ENCODE results near the gene CTNNBIP1.
A peak's percentile ranks its signal among the peaks of the same experiment; 100 is the strongest.

Gene CTNNBIP1

DNA sequence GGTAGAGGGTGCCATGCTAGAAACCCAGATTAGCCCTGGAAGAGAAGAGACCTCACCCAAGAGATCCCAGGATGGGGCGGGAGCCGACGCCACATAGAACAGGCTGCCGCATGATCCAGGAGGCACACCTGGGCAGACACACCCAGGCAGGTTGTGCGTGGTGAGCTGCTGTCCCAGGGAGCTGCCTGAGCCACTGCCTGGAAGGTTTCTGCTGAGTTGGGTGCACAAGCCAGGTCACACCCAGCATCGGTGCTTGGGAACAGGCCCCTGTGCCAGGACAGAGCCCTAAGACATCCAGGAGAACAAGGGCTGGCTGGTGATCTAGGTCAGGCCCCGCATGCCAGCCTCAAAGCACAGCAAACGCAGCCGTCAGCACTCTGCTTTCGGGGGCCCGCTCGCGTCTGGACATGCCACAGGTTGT is 40.2 kb downstream of the CTNNBIP1 start:
- Histone ChIP-seq H3K4me1 (ENCODE audit: control insufficient read depth in 1 of 2, insufficient read depth in 2 of 2, low read length in 2 of 2) (no peaks in the 10 kb centered on the region), H3K4ac (ENCODE audit: low read depth, low read length) (no peak overlapping the region), H2BK5ac (ENCODE audit: low read depth, low read length, poor library complexity) (no peak overlapping the region), H3K79me2 (ENCODE audit: control insufficient read depth, insufficient read depth, low read length, poor library complexity) (no peaks in the 10 kb centered on the region), H3K36me3 (ENCODE audit: control insufficient read depth in 1 of 2, insufficient read depth in 2 of 2, low read length in 2 of 2) (peaks cover 18 to 22% of the 10 kb centered on the region in 2 experiments), H3K9ac (ENCODE audit: low read length) (no peak overlapping the region), H3K79me1 (ENCODE audit: low read length) (no peaks in the 10 kb centered on the region), H2BK12ac (ENCODE audit: low read length) (no peak overlapping the region), H3K27ac (ENCODE audit: low read depth, low read length) (no peak overlapping the region), H3K18ac (ENCODE audit: low read length) (no peak overlapping the region), H2AK5ac (ENCODE audit: low read length) (no peak overlapping the region), H2BK120ac (ENCODE audit: insufficient read depth, low read length, poor library complexity) (no peak overlapping the region), H3K4me3 (ENCODE audit: low read depth, low read length) (no peak overlapping the region), H4K91ac (ENCODE audit: low read depth, low read length) (no peak overlapping the region), H4K8ac (ENCODE audit: low read depth, low read length) (no peak overlapping the region), H2AFZ (ENCODE audit: insufficient read depth, low read length, poor library complexity) (no peak overlapping the region), H3K9me3 (ENCODE audit: insufficient read depth, low read depth, low read length) (no peaks in the 10 kb centered on the region), H3K14ac (ENCODE audit: low read length) (no peak overlapping the region), H3K23ac (ENCODE audit: low read length) (no peak overlapping the region), H4K12ac (ENCODE audit: low read depth, low read length) (no peak overlapping the region), H3K27me3 (ENCODE audit: insufficient read depth, low read length) (no peaks in the 10 kb centered on the region), H3K4me2 (ENCODE audit: low read length) (no peak overlapping the region)
- WGBS (ENCODE audit: extremely low coverage, insufficient coverage, insufficient read length): no CpG with 5 or more reads among the region's 13 CpGs
- no peak for DNase-seq

GRCh38 chr1:9868244-9868590 is 41.9 kb downstream of the CTNNBIP1 start:
- DNase-seq: no peak

GRCh38 chr1:9867408-9868243 is 42.4 kb downstream of the CTNNBIP1 start:
- Histone ChIP-seq H3K23ac (ENCODE audit: low read length) (no peak overlapping the region), H3K36me3 (ENCODE audit: control insufficient read depth in 1 of 2, insufficient read depth in 2 of 2, low read length in 2 of 2) (peaks cover 18 to 20% of the 10 kb centered on the region in 2 experiments), H3K9ac (ENCODE audit: low read length) (no peak overlapping the region), H2BK5ac (ENCODE audit: low read depth, low read length, poor library complexity) (no peak overlapping the region), H3K79me2 (ENCODE audit: control insufficient read depth, insufficient read depth, low read length, poor library complexity) (no peaks in the 10 kb centered on the region), H3K4me2 (ENCODE audit: low read length) (no peak overlapping the region), H3K9me3 (ENCODE audit: insufficient read depth, low read depth, low read length) (no peaks in the 10 kb centered on the region), H2BK12ac (ENCODE audit: low read length) (no peak overlapping the region), H2AK5ac (ENCODE audit: low read length) (no peak overlapping the region), H3K4ac (ENCODE audit: low read depth, low read length) (no peak overlapping the region), H4K91ac (ENCODE audit: low read depth, low read length) (no peak overlapping the region), H4K12ac (ENCODE audit: low read depth, low read length) (no peak overlapping the region), H4K8ac (ENCODE audit: low read depth, low read length) (no peak overlapping the region), H3K18ac (ENCODE audit: low read length) (no peak overlapping the region), H3K79me1 (ENCODE audit: low read length) (no peaks in the 10 kb centered on the region), H3K27ac (ENCODE audit: low read depth, low read length) (no peak overlapping the region), H3K4me1 (ENCODE audit: control insufficient read depth in 1 of 2, insufficient read depth in 2 of 2, low read length in 2 of 2) (peaks cover 0 to 2% of the 10 kb centered on the region in 2 experiments), H3K14ac (ENCODE audit: low read length) (no peak overlapping the region), H2BK120ac (ENCODE audit: insufficient read depth, low read length, poor library complexity) (no peak overlapping the region), H3K4me3 (ENCODE audit: low read depth, low read length) (no peak overlapping the region), H2AFZ (ENCODE audit: insufficient read depth, low read length, poor library complexity) (no peak overlapping the region), H3K27me3 (ENCODE audit: insufficient read depth, low read length) (no peaks in the 10 kb centered on the region)
- peak; percentile 50 to 82 for DNase-seq
- WGBS (ENCODE audit: extremely low coverage, insufficient coverage, insufficient read length): no CpG with 5 or more reads among the region's 15 CpGs

More at GRCh38 chr1:9868244-9868590, 41.9 kb downstream of the CTNNBIP1 start:
- Histone ChIP-seq H3K18ac (ENCODE audit: low read length) (no peak overlapping the region), H3K9ac (ENCODE audit: low read length) (no peak overlapping the region), H3K4ac (ENCODE audit: low read depth, low read length) (no peak overlapping the region), H3K4me3 (ENCODE audit: low read depth, low read length) (no peak overlapping the region), H3K27me3 (ENCODE audit: insufficient read depth, low read length) (no peaks in the 10 kb centered on the region), H4K12ac (ENCODE audit: low read depth, low read length) (no peak overlapping the region), H2AK5ac (ENCODE audit: low read length) (no peak overlapping the region), H3K79me1 (ENCODE audit: low read length) (no peaks in the 10 kb centered on the region), H3K23ac (ENCODE audit: low read length) (no peak overlapping the region), H3K36me3 (ENCODE audit: control insufficient read depth in 1 of 2, insufficient read depth in 2 of 2, low read length in 2 of 2) (peaks cover 18 to 22% of the 10 kb centered on the region in 2 experiments), H2BK120ac (ENCODE audit: insufficient read depth, low read length, poor library complexity) (no peak overlapping the region), H3K14ac (ENCODE audit: low read length) (no peak overlapping the region), H4K91ac (ENCODE audit: low read depth, low read length) (no peak overlapping the region), H2AFZ (ENCODE audit: insufficient read depth, low read length, poor library complexity) (no peak overlapping the region), H2BK5ac (ENCODE audit: low read depth, low read length, poor library complexity) (no peak overlapping the region), H3K27ac (ENCODE audit: low read depth, low read length) (no peak overlapping the region), H2BK12ac (ENCODE audit: low read length) (no peak overlapping the region), H3K9me3 (ENCODE audit: insufficient read depth, low read depth, low read length) (no peaks in the 10 kb centered on the region), H4K8ac (ENCODE audit: low read depth, low read length) (no peak overlapping the region), H3K4me2 (ENCODE audit: low read length) (no peak overlapping the region), H3K79me2 (ENCODE audit: control insufficient read depth, insufficient read depth, low read length, poor library complexity) (no peaks in the 10 kb centered on the region), H3K4me1 (ENCODE audit: control insufficient read depth in 1 of 2, insufficient read depth in 2 of 2, low read length in 2 of 2) (no peaks in the 10 kb centered on the region)
- WGBS (ENCODE audit: extremely low coverage, insufficient coverage, insufficient read length): no CpG with 5 or more reads among the region's 3 CpGs

DNA sequence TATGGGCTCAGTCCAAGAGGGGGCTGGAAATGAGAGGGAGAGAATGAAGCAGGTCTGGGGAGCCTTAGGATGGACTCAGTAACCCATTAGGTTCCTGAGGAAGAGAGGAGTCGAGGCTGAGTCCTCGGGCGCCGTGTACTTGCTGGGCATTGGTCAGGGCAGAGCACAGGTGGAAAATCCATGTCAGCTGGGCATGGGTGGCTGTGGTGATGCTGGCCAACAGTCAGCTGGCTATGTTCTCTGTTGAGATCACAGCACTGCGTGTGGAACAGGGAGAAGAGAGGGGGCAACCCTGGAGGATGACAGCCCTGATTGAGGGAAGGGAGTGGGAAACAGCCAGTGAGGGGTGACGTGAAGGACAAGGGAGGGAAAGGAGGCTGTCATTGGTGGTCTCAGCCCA is 43.2 kb downstream of the CTNNBIP1 start:
- Histone ChIP-seq H4K12ac (ENCODE audit: low read depth, low read length) (no peak overlapping the region), H3K27me3 (ENCODE audit: insufficient read depth, low read length) (no peaks in the 10 kb centered on the region), H3K18ac (ENCODE audit: low read length) (no peak overlapping the region), H3K4ac (ENCODE audit: low read depth, low read length) (no peak overlapping the region), H3K79me2 (ENCODE audit: control insufficient read depth, insufficient read depth, low read length, poor library complexity) (no peaks in the 10 kb centered on the region), H4K91ac (ENCODE audit: low read depth, low read length) (no peak overlapping the region), H2BK5ac (ENCODE audit: low read depth, low read length, poor library complexity) (no peak overlapping the region), H2BK120ac (ENCODE audit: insufficient read depth, low read length, poor library complexity) (no peak overlapping the region), H4K8ac (ENCODE audit: low read depth, low read length) (no peak overlapping the region), H2BK12ac (ENCODE audit: low read length) (no peak overlapping the region), H3K27ac (ENCODE audit: low read depth, low read length) (no peak overlapping the region), H3K36me3 (ENCODE audit: control insufficient read depth in 1 of 2, insufficient read depth in 2 of 2, low read length in 2 of 2) (peaks cover 18 to 19% of the 10 kb centered on the region in 2 experiments), H2AK5ac (ENCODE audit: low read length) (no peak overlapping the region), H3K14ac (ENCODE audit: low read length) (no peak overlapping the region), H3K9ac (ENCODE audit: low read length) (no peak overlapping the region), H3K23ac (ENCODE audit: low read length) (no peak overlapping the region), H3K9me3 (ENCODE audit: insufficient read depth, low read depth, low read length) (no peaks in the 10 kb centered on the region), H2AFZ (ENCODE audit: insufficient read depth, low read length, poor library complexity) (no peak overlapping the region), H3K4me3 (ENCODE audit: low read depth, low read length) (no peak overlapping the region), H3K79me1 (ENCODE audit: low read length) (no peaks in the 10 kb centered on the region), H3K4me1 (ENCODE audit: control insufficient read depth in 1 of 2, insufficient read depth in 2 of 2, low read length in 2 of 2) (peaks cover 0 to 3% of the 10 kb centered on the region in 2 experiments), H3K4me2 (ENCODE audit: low read length) (no peak overlapping the region)
- DNase-seq: no peak
- no CpG with 5 or more reads among the region's 6 CpGs for WGBS (ENCODE audit: extremely low coverage, insufficient coverage, insufficient read length)
